HL-60 (cell line): Measurements from ENCODE around the gene EXOSC9.

Experiments used
- CTCF ChIP-seq: IDR thresholded peaks from one replicate; pipeline ENCODE4 v1.5.1; 2011; ENCODE audit warnings: low read length, control low read depth, inconsistent platforms; ENCODE audit not compliant: insufficient read depth
- POLR2AphosphoS5 ChIP-seq: IDR thresholded peaks from 2 replicates; pipeline ENCODE4 v1.6.1; 2012; ENCODE audit warnings: low read depth
- SPI1 ChIP-seq: IDR thresholded peaks from 2 replicates; pipeline ENCODE4 v1.6.1; 2012; ENCODE audit warnings: low read depth, mild to moderate bottlenecking, borderline replicate concordance

- TF ChIP-seq CTCF (no peak), POLR2AphosphoS5 (peak; percentile 96), SPI1 (peak; percentile 94)
Measured at GRCh38 chr4:121800961-121801714, at the start of gene EXOSC9.
